Prostate gland (tissue), 2 donors: ENCODE results near the gene GDF2.

Experiments used
- POLR2A ChIP-seq: fragments of 450-650 bp; IDR thresholded peaks from one replicate; pipeline ENCODE4 v1.6.1; 2016; ENCODE audit warnings: antibody characterized with exemption, mild to moderate bottlenecking
- TF ChIP-seq, protein P1 (sequence below), 4 experiments: fragments of 200-600 bp in 2 of 4; fragments of 450-650 bp in 2 of 4; sonication (generic) in 2 of 4; IDR thresholded peaks; 1 replicate in 3 of 4; 2 replicates in 1 of 4; pipeline ENCODE4 v1.5.1; 2016 to 2019; ENCODE audit warnings: antibody characterized with exemption in 4 of 4, mild to moderate bottlenecking in 2 of 4, moderate library complexity in 2 of 4

DNA sequence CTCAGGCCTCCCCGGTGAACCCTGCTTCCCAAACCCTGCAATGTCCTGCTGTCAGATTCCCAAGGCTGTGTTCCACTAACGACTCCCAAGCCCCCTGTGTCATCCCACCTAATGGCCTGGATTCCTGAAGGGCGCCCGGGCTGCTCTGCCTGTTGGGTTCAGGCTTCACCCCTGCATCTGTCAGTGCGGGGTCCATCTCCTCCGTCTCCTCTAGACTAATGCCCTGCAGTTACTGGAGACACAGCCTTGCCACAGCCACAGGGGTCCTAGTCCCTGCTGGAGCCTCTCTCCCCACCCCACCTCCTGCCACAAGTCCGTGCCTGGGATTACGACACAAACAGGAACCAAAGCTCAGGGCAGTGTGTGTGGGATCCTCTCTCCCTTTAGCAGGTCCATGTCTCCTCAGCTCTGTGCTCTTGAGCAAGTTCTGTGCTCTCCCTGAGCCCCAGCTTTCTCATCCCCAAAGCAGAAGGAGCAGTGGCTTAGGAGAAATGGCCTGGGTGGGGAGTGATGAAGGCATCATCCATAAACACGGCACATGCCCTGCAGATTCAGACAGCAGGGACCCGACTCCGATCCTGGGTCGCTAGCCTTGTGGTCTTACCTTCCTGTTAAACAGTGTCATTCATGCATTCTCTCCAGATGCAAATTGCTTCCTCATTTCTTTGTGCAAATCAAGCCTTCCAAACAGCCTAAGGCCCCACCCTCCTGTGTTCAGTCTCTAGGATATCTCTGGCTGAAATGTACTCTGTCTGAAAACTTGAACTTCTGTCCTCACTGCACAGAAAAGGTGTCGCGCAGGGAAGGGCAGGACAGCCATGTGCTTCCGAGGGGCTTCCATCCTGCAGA, 17.7 kb downstream of the GDF2 start:
- TF ChIP-seq, protein P1, sequence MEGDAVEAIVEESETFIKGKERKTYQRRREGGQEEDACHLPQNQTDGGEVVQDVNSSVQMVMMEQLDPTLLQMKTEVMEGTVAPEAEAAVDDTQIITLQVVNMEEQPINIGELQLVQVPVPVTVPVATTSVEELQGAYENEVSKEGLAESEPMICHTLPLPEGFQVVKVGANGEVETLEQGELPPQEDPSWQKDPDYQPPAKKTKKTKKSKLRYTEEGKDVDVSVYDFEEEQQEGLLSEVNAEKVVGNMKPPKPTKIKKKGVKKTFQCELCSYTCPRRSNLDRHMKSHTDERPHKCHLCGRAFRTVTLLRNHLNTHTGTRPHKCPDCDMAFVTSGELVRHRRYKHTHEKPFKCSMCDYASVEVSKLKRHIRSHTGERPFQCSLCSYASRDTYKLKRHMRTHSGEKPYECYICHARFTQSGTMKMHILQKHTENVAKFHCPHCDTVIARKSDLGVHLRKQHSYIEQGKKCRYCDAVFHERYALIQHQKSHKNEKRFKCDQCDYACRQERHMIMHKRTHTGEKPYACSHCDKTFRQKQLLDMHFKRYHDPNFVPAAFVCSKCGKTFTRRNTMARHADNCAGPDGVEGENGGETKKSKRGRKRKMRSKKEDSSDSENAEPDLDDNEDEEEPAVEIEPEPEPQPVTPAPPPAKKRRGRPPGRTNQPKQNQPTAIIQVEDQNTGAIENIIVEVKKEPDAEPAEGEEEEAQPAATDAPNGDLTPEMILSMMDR (IDR thresholded peaks at IDR 0.05) = no peak
- no peak for TF ChIP-seq POLR2A
